ENCODE data around the gene SNAI3. TPM values are rescaled to one million over a fixed set of nuclear protein-coding genes. Genes with fewer than 3 reads are reported as not detected.

The SNAI3 gene
- total and polyA plus RNA-seq, 2 of the 8 experiments (the other 6 are each of a cell fraction or from before 2014, with no cell fraction given): 8.5 to 13.3 TPM

DNA sequence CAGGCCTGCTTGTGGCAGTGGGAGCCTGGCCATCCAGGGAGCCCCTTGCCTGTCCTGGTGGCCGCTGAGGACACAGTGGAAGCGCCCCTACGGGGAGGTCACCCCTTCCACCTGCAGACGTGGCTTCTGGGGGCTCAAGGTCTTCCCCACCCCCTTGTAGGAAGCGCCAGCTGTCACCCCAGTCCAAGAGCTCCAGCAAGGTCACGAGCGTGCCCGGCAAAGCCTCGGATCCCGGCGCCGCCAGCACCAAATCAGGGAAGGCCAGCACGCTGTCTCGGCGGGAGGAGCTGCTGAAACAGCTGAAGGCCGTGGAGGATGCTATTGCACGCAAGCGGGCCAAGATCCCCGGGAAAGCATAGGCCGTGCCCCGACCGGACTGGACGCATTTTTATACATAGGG, 55.4 kb downstream of the SNAI3 start:
- Histone ChIP-seq H3K4me2 (ENCODE audit: insufficient read depth in 1 of 2, low read depth in 2 of 2, low read length in 2 of 2) (no peak overlapping the region), H4K5ac (ENCODE audit: insufficient read length, low read depth, low read length) (no peak overlapping the region), H3K79me2 (ENCODE audit: control insufficient read depth in 1 of 2, insufficient read depth in 2 of 2, low read length in 2 of 2) (no peaks in the 10 kb centered on the region), H3K27me3 (replicated peaks in 1 of 4; ENCODE audit: control insufficient read depth in 3 of 4, extremely low read depth in 1 of 4, insufficient read depth in 3 of 4, low read length in 3 of 4) (peaks cover 0 to 1% (median 0%) of the 10 kb centered on the region in 4 experiments; a peak in 2 of 7 replicates), H2BK5ac (ENCODE audit: low read depth, low read length) (no peak overlapping the region), H4K8ac (ENCODE audit: extremely low read depth, insufficient read depth, low read length) (no peak overlapping the region), H3K56ac (replicated peaks; ENCODE audit: insufficient read length, low read depth, low read length) (no peak overlapping the region), H3K4me1 (replicated peaks in 1 of 4; ENCODE audit: control insufficient read depth in 3 of 4, insufficient read depth in 4 of 4, low read length in 3 of 4) (peaks cover 0 to 27% (median 12%) of the 10 kb centered on the region in 4 experiments; a peak in 6 of 7 replicates), H3K23me2 (ENCODE audit: low read depth, low read length) (peaks cover 8% of the 10 kb centered on the region), H3K36me3 (ENCODE audit: control insufficient read depth in 2 of 4, insufficient read depth in 4 of 4, low read length in 3 of 4) (peaks cover 4 to 20% (median 12%) of the 10 kb centered on the region in 4 experiments; a peak in 6 of 8 replicates), H2AK5ac (ENCODE audit: low read depth, low read length) (no peak overlapping the region), H3K14ac (ENCODE audit: insufficient read length) (no peak overlapping the region), H2BK120ac (replicated peaks; ENCODE audit: low read depth, low read length) (no peak overlapping the region), H3K27ac (ENCODE audit: low read depth, low read length) (no peak overlapping the region), H2BK12ac (ENCODE audit: low read depth, low read length) (no peak overlapping the region), H3K18ac (ENCODE audit: extremely low read depth, low read length) (no peak overlapping the region), H3K9me3 (ENCODE audit: insufficient read depth in 2 of 2, low read depth in 1 of 2, low read length in 1 of 2) (no peaks in the 10 kb centered on the region), H2AFZ (ENCODE audit: low read length) (no peak overlapping the region), H3K9ac (replicated peaks in 1 of 4; ENCODE audit: extremely low read depth in 1 of 4, low read depth in 3 of 4, low read length in 3 of 4) (no peak overlapping the region), H4K20me1 (replicated peaks in 1 of 2; ENCODE audit: control insufficient read depth in 1 of 2, insufficient read depth in 2 of 2, low read length in 2 of 2) (peaks cover 2 to 9% of the 10 kb centered on the region in 2 experiments), H2BK15ac (ENCODE audit: low read length) (no peak overlapping the region), H3K4ac (replicated peaks; ENCODE audit: insufficient read length, low read depth, low read length) (no peak overlapping the region), H2BK20ac (ENCODE audit: low read length) (no peak overlapping the region), H3K79me1 (ENCODE audit: low read depth, low read length) (no peaks in the 10 kb centered on the region; the same call in 1 of the 2 replicates), H4K91ac (replicated peaks; ENCODE audit: insufficient read length, low read length) (no peak overlapping the region), H3K4me3 (ENCODE audit: extremely low read depth in 1 of 4, insufficient read depth in 2 of 4, low read depth in 3 of 4, low read length in 4 of 4) (no peak overlapping the region), H3K23ac (ENCODE audit: insufficient read length) (no peak overlapping the region)
- CTCF ChIA-PET (ENCODE audit: partially characterized antibody): interaction anchor here (0.5 to 11.2 kb wide), 4 partner anchors 8 to 57 kb away, joined by 3 to 89 read pairs (median 11); partner anchors contain the start of gene IL17C
- WGBS, 2 experiments (ENCODE audit: extremely low coverage in 1 of 2, insufficient coverage in 1 of 2, insufficient read length in 1 of 2, insufficient replicate concordance in 2 of 2, low coverage in 1 of 2, low lambda C conversion rate in 2 of 2, missing lambda C conversion rate in 1 of 2): 93% methylated on average over 23 of the region's 23 CpGs; no CpG with 5 or more reads in 1 of the 2 experiments
- FAIRE-seq (no peak), DNase-seq (ENCODE audit: low read depth in 1 of 2, low spot score in 2 of 2) (no peak)
- POLR2A ChIA-PET (ENCODE audit: partially characterized antibody): interaction anchor here (1.5 to 2.0 kb wide), 2 partner anchors 19 to 41 kb away, joined by 3 to 5 read pairs; no protein-coding TSS in a partner anchor
- no peak for TF ChIP-seq HDAC2 (IDR thresholded peaks at IDR 0.05; ENCODE audit: borderline replicate concordance in 1 of 2, low read depth in 2 of 2, low read length in 2 of 2)
- TF ChIP-seq CHD1 (IDR thresholded peaks at IDR 0.05; ENCODE audit: low read depth, low read length): no peak
- TF ChIP-seq YY1 (IDR thresholded peaks at IDR 0.05; ENCODE audit: low read depth, low read length): no peak
- no peak for TF ChIP-seq MAFK (IDR thresholded peaks at IDR 0.05; ENCODE audit: low read depth, low read length)

All from H1 (cell line).